Nephron (organoid): ENCODE results near the gene IRF4.
A peak's percentile ranks its signal among the peaks of the same experiment; 100 is the strongest.
"Not testable (repeated sequence)": the region's sequence is repeated elsewhere in the genome, so short reads cannot be mapped to it uniquely, and the experiment has no call there.

Experiments used
- H3K27ac Mint-ChIP-seq, 3 experiments: 2 replicates each; pipeline ENCODE4 v1.8.0; 2020; ENCODE audit warnings: mixed read lengths in 3 of 3, mild to moderate bottlenecking in 2 of 3, moderate library complexity in 1 of 3
- H3K27me3 Mint-ChIP-seq: 2 replicates; pipeline ENCODE4 v1.8.0; 2021; ENCODE audit warnings: low read depth, mild to moderate bottlenecking, moderate library complexity, mixed read lengths
- H3K36me3 Mint-ChIP-seq: 2 replicates; pipeline ENCODE4 v1.8.0; 2020; ENCODE audit warnings: low read depth, mixed read lengths
- H3K4me1 Mint-ChIP-seq: 2 replicates; pipeline ENCODE4 v1.8.0; 2020; ENCODE audit warnings: mixed read lengths
- H3K4me3 Mint-ChIP-seq, 3 experiments: 2 replicates each; pipeline ENCODE4 v1.8.0; 2020; ENCODE audit warnings: mild to moderate bottlenecking in 3 of 3, mixed read lengths in 3 of 3, moderate library complexity in 2 of 3
- H3K9me3 Mint-ChIP-seq: 2 replicates; pipeline ENCODE4 v1.8.0; 2020; ENCODE audit warnings: mixed read lengths
- TF ChIP-seq, protein P1 (sequence below), 3 experiments: fragments of 200-600 bp; sonication (generic); IDR thresholded peaks; one replicate each; pipeline ENCODE4 v1.5.0; 2021; ENCODE audit warnings: antibody characterized with exemption in 3 of 3; ENCODE audit not compliant: unreplicated experiment in 3 of 3

Gene IRF4

DNA sequence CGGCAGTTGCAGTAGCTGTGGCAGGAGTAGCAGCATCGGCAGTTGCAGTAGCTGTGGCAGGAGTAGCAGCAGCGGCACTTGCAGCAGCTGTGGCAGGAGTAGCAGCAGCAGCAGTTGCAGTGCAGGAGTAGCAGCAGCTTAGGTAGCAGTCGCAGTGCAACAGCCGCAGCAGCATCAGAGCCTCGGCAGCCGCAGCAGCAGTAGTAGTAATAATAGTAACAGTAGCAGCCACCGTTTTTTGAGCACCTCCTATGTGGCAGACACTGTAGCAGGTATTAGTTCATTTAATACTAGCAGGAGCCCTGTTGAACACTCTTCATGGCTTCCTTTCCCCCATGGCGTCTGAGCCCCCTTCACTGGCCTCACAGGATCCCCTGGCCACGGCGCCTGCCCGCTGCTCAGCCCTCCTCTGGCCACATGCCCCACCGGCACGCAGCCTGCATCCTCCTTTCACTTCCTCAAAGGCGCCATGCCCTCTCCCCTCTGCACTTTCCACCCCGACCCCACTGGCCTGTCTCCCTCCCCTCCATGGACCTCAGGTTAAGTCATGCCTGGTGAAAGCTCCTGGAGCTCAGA is 19.1 kb upstream of the IRF4 start:
- Mint-ChIP-seq H3K9me3 (peaks cover 41% of the 10 kb centered on the region), H3K4me1 (peaks cover 27% of the 10 kb centered on the region), H3K27me3 (peaks cover 28% of the 10 kb centered on the region), H3K4me3 (no peak overlapping the region), H3K27ac (no peak overlapping the region), H3K36me3 (no peaks in the 10 kb centered on the region)
- TF ChIP-seq, protein P1, sequence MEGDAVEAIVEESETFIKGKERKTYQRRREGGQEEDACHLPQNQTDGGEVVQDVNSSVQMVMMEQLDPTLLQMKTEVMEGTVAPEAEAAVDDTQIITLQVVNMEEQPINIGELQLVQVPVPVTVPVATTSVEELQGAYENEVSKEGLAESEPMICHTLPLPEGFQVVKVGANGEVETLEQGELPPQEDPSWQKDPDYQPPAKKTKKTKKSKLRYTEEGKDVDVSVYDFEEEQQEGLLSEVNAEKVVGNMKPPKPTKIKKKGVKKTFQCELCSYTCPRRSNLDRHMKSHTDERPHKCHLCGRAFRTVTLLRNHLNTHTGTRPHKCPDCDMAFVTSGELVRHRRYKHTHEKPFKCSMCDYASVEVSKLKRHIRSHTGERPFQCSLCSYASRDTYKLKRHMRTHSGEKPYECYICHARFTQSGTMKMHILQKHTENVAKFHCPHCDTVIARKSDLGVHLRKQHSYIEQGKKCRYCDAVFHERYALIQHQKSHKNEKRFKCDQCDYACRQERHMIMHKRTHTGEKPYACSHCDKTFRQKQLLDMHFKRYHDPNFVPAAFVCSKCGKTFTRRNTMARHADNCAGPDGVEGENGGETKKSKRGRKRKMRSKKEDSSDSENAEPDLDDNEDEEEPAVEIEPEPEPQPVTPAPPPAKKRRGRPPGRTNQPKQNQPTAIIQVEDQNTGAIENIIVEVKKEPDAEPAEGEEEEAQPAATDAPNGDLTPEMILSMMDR (IDR thresholded peaks at IDR 0.05; ENCODE audit: unreplicated experiment in 3 of 3): no peak

DNA sequence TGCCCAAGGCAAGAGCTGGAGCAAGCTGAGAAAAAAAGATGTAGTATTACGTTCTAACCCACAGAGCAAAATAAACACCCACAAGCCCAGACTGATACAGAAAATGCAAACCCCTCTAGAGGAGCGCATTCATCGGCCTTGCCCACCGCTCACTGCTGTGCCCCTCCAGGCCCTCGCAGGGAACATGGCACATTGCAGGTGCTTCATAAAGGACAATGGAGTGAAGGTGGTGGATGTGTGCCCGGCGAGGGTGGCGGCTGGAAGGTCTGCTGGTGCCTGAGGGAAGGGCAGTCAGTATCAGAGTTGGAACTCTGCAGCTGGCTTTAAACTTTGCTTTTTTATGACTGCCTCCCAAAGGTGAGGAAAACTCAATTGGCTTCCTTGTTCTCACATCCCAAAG is 18.5 kb upstream of the IRF4 start:
- H3K36me3 Mint-ChIP-seq: no peaks in the 10 kb centered on the region
- H3K9me3 Mint-ChIP-seq: peaks cover 36% of the 10 kb centered on the region
- TF ChIP-seq, protein P1 (IDR thresholded peaks at IDR 0.05; ENCODE audit: unreplicated experiment in 3 of 3): no peak
- peaks cover 31% of the 10 kb centered on the region for H3K27me3 Mint-ChIP-seq
- H3K27ac Mint-ChIP-seq: no peak overlapping the region
- peaks cover 21% of the 10 kb centered on the region for H3K4me1 Mint-ChIP-seq
- H3K4me3 Mint-ChIP-seq: no peak overlapping the region

DNA sequence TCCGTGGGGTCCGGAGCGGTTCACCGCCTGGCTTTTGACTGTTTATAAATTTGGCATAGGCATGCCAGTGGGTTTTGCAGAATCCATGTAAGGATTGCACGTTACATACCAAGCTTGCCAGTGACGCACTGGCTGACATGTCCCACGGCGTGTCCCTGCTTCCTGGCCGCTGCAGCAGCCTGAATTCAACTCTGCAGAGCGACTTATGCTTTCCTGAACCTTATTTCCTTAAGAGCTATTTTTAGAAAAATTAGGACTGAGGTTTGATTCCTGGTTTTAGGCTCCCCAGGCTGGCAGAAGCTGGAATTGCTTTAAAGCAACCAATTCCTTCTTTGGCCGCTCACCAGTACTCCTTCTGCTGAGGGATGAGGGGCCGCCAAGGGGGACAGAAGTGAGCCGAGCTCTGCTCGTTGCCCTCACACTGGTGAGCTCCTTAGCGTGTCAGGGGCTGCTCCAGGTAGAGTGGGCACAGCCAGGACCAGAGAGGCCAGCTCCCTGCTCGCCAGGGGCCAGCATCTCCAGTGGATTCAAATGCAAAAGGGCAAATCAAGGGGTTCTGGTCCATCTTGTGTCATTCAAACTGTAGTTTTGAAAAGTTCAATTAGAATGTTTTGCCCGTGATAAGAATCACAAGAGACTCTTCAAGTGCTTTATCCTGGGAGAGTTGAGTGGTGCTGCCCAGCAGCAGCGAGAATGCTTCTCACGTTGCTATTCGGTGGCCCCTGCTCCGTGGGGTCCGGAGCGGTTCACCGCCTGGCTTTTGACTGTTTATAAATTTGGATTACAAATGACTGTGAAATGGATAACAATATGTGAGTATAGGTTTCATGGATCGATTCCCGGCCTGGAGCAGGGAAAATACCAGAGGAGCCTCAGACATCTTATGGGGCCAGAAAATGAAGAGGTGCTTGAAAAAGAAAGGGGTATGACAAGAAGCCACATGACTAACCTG is 17.5 kb upstream of the IRF4 start:
- Mint-ChIP-seq H3K9me3 (peaks cover 41% of the 10 kb centered on the region), H3K27me3 (peaks cover 35% of the 10 kb centered on the region), H3K4me3 (no peak overlapping the region), H3K36me3 (no peaks in the 10 kb centered on the region), H3K4me1 (peaks cover 18% of the 10 kb centered on the region), H3K27ac (no peak overlapping the region)
- TF ChIP-seq, protein P1 (IDR thresholded peaks at IDR 0.05; ENCODE audit: unreplicated experiment in 3 of 3): peak; percentile 28 to 34 (median 30)

DNA sequence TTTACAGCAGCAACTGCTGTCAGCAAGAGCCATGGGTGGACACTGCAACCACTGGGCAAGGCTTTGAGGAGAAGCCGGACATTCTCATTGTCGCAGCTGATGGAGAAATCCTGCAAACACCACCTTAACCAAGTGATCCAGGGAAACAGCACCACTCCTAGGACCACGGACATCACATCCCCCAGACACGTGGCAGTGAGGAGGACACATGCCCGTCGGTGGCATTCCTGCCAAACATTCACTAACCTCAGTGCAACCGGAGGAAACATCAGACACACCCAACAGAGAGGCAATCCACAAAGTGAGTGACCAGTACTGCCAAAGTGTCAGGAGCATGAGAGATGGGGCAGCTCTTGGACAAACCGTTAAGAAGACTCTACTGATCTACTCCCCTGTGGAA is 16.6 kb upstream of the IRF4 start:
- Mint-ChIP-seq H3K27ac (no peak overlapping the region), H3K4me1 (peaks cover 12% of the 10 kb centered on the region), H3K36me3 (no peaks in the 10 kb centered on the region)

DNA sequence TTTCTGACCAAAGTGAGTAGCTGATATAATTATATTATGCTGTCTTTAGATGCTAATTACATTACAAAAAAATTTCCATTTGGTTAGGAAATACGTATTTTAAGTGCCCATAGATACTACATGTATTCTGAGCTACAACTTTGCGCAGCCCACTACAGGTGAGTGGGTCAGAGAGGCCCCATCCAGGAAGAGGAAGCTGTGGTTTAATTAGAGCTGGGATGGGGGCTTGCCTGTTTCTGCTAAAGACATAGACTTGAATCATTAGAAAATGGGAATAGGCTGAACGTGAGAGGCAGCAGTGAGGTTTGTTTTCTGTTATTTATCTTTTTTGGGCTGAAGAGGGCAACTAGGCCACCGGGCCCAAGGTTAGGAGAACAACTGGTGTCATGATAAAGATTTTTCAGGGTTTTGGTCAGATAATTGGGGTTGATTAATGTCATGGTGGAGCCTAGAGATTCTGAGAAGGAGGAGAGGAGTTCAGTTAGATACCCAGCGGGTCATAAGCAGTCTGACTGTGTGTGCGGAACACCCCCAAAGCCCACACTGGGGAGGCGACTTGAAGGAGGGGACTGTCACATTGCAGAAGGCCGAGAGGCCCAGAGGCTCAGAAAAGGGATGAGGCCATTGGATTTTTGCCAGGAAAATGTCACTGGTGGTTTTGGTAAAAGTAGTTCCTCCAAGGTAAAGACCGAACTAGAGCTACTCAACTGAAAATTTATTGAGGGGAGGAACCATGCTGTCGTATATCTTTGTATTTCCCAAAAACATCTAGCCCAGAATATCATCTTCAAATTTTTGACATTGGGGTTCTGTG is 14.5 kb upstream of the IRF4 start:
- H3K4me1 Mint-ChIP-seq: peaks cover 9% of the 10 kb centered on the region
- H3K4me3 Mint-ChIP-seq: no peak overlapping the region
- H3K27me3 Mint-ChIP-seq: peaks cover 29% of the 10 kb centered on the region
- TF ChIP-seq, protein P1 (IDR thresholded peaks at IDR 0.05; ENCODE audit: unreplicated experiment in 3 of 3): no peak
- no peaks in the 10 kb centered on the region for H3K36me3 Mint-ChIP-seq
- H3K9me3 Mint-ChIP-seq: peaks cover 33% of the 10 kb centered on the region
- no peak overlapping the region for H3K27ac Mint-ChIP-seq

More for the DNA sequence above, 16.6 kb upstream of the IRF4 start:
- peaks cover 34% of the 10 kb centered on the region for H3K9me3 Mint-ChIP-seq
- H3K27me3 Mint-ChIP-seq: peaks cover 33% of the 10 kb centered on the region
- no peak overlapping the region for H3K4me3 Mint-ChIP-seq
- TF ChIP-seq, protein P1 (IDR thresholded peaks at IDR 0.05; ENCODE audit: unreplicated experiment in 3 of 3): no peak

DNA sequence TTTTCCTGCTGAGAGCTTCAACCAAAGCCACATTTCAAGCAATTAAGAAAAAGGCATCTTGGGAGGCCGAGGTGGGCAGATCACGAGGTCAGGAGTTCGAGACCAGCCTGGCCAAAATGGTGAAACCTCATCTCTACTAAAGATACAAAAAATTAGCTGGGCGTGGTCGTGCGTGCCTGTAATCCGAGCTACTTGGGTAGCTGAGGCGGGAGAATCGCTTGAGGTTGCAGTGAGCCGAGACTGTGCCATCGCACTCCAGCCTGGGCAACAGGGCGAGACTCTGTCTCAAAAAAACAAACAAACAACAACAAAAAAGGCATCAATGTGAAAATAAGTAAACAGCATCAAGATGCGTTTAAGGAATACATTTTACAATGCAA is 13.9 kb upstream of the IRF4 start:
- not testable (repeated sequence) for H3K27ac Mint-ChIP-seq, H3K36me3 Mint-ChIP-seq, H3K4me1 Mint-ChIP-seq, H3K4me3 Mint-ChIP-seq
- H3K27me3 Mint-ChIP-seq: peaks cover 35% of the 10 kb centered on the region
- peaks cover 33% of the 10 kb centered on the region for H3K9me3 Mint-ChIP-seq
